MCF 10A (cell line): ENCODE measurements around the gene ZBTB47. TPM values are rescaled to one million over a fixed set of nuclear protein-coding genes. Genes with fewer than 3 reads are reported as not detected.

Experiments
- BruUV-seq: library from RNA; stranded (reverse); fragments of 400-500 nt; replicated peaks from 2 replicates; lab custom pipeline; 2021; lab: Mats Ljungman, UMichigan
- CTCF ChIA-PET: fragments of 300-600 bp; sonication (Branson Sonifier 250); formaldehyde crosslinking; extraction: SDS; loops from one replicate; lab custom pipeline; 2021; ENCODE audit warnings: antibody characterized with exemption, inconsistent platforms; lab: Yijun Ruan, JAX
- POLR2A ChIA-PET: fragments of 300-600, 350-650 bp; sonication (Branson Sonifier 250); formaldehyde crosslinking; extraction: SDS; loops from one replicate; lab custom pipeline; 2020; ENCODE audit warnings: antibody characterized with exemption, inconsistent platforms; lab: Yijun Ruan, JAX
- DNase-seq: peaks from one replicate; pipeline ENCODE4 v3.0.0-alpha.2; 2018; ENCODE audit not compliant: unreplicated experiment
- H3K27ac Mint-ChIP-seq: one replicate; pipeline ENCODE4 v1.8.0; 2022; ENCODE audit warnings: mild to moderate bottlenecking, low read depth, mixed read lengths; ENCODE audit not compliant: unreplicated experiment
- H3K27me3 Mint-ChIP-seq: one replicate; pipeline ENCODE4 v1.8.0; 2022; ENCODE audit warnings: mixed read lengths; ENCODE audit not compliant: insufficient read depth, unreplicated experiment
- H3K36me3 Mint-ChIP-seq: one replicate; pipeline ENCODE4 v1.8.0; 2022; ENCODE audit warnings: mild to moderate bottlenecking, moderate library complexity, mixed read lengths; ENCODE audit not compliant: insufficient read depth, unreplicated experiment
- H3K4me1 Mint-ChIP-seq: one replicate; pipeline ENCODE4 v1.8.0; 2022; ENCODE audit warnings: mixed read lengths; ENCODE audit not compliant: insufficient read depth, unreplicated experiment
- H3K4me3 Mint-ChIP-seq: one replicate; pipeline ENCODE4 v1.8.0; 2022; ENCODE audit warnings: mild to moderate bottlenecking, moderate library complexity, mixed read lengths; ENCODE audit not compliant: unreplicated experiment
- H3K9me3 Mint-ChIP-seq: one replicate; pipeline ENCODE4 v1.8.0; 2022; ENCODE audit warnings: mixed read lengths; ENCODE audit not compliant: unreplicated experiment
- CTCF ChIP-seq: fragments of 200-600 bp; IDR thresholded peaks from one replicate; pipeline ENCODE4 v1.8.0; 2022; ENCODE audit warnings: antibody characterized with exemption, mild to moderate bottlenecking; ENCODE audit not compliant: unreplicated experiment
- intact Hi-C: fragments of 100-400 bp; cut with micrococcal nuclease; formaldehyde crosslinking; loops from 2 replicates; pipeline ENCODE4 v1.14.1; 2022
- total RNA-seq: library from RNA; stranded (reverse); gene quantifications from 2 replicates; pipeline ENCODE4 v1.2.3, GENCODE V29; 2022

ZBTB47 gene
- total RNA-seq, 1 experiment from 2014 or later: 10.9 TPM

GRCh38 chr3:42694366-42694765 lies 40.9 kb downstream of the ZBTB47 start:
- POLR2A ChIA-PET: interaction anchor here (2.4 kb wide), 1 partner anchor 10 kb away, joined by 9 read pairs; no protein-coding TSS in a partner anchor
- intact Hi-C loops: no loop called here
- no peaks in the 10 kb centered on the region for H3K9me3 Mint-ChIP-seq
- no peaks in the 10 kb centered on the region for H3K4me1 Mint-ChIP-seq
- BruUV-seq: no TSS peak
- DNase-seq: no peak
- no peak overlapping the region for H3K4me3 Mint-ChIP-seq
- peaks cover 16% of the 10 kb centered on the region for H3K27me3 Mint-ChIP-seq
- no peak overlapping the region for H3K27ac Mint-ChIP-seq
- no peak for TF ChIP-seq CTCF
- H3K36me3 Mint-ChIP-seq: no peaks in the 10 kb centered on the region
- CTCF ChIA-PET: no interaction called here

GRCh38 chr3:42696356-42697288 lies 43.1 kb downstream of the ZBTB47 start:
- Mint-ChIP-seq H3K36me3 (no peaks in the 10 kb centered on the region), H3K27me3 (no peaks in the 10 kb centered on the region), H3K4me1 (peaks cover 6% of the 10 kb centered on the region), H3K9me3 (no peaks in the 10 kb centered on the region), H3K4me3 (no peak overlapping the region), H3K27ac (no peak overlapping the region)
- DNase-seq: no peak
- ChIA-PET POLR2A (no interaction called here), CTCF (no interaction called here)
- BruUV-seq: no TSS peak
- intact Hi-C loops: no loop called here
- no peak for TF ChIP-seq CTCF

- intact Hi-C loops: no loop called here
- H3K4me3 Mint-ChIP-seq: no peak overlapping the region
- H3K36me3 Mint-ChIP-seq: no peaks in the 10 kb centered on the region
- H3K9me3 Mint-ChIP-seq: no peaks in the 10 kb centered on the region
- no TSS peak for BruUV-seq
- DNase-seq: no peak
- ChIA-PET CTCF (interaction anchor here (0.6 kb wide), 1 partner anchor 22 kb away, joined by 3 read pairs; no protein-coding TSS in a partner anchor), POLR2A (no interaction called here)
- TF ChIP-seq CTCF: no peak
- H3K27me3 Mint-ChIP-seq: no peaks in the 10 kb centered on the region
- peaks cover 8% of the 10 kb centered on the region for H3K4me1 Mint-ChIP-seq
- H3K27ac Mint-ChIP-seq: no peak overlapping the region
Measured at GRCh38 chr3:42697289-42698051, 44.0 kb downstream of the ZBTB47 start.
